BE2C (cell line): ENCODE data around the gene ESRRG.

ENCODE experiments used
- DNase-seq: peaks from one replicate; pipeline ENCODE4 v3.0.0-alpha.2; 2020
- H3K27me3 ChIP-seq: fragments of 250-450 bp; sonication (Bioruptor Pico); 2 replicates; pipeline ENCODE4 v1.5.1; 2020; ENCODE audit warnings: mild to moderate bottlenecking
- H3K36me3 ChIP-seq: fragments of 250-450 bp; sonication (Bioruptor Pico); 2 replicates; pipeline ENCODE4 v1.5.1; 2020; ENCODE audit warnings: mild to moderate bottlenecking
- H3K4me1 ChIP-seq: fragments of 250-450 bp; sonication (Bioruptor Pico); 2 replicates; pipeline ENCODE4 v1.5.1; 2020
- H3K4me3 ChIP-seq: 2 replicates; pipeline ENCODE4 v1.5.1; 2011; ENCODE audit warnings: low read depth, low read length
- H3K9me3 ChIP-seq: fragments of 250-450 bp; sonication (Bioruptor Pico); 2 replicates; pipeline ENCODE4 v1.5.1; 2020
- CTCF ChIP-seq: IDR thresholded peaks from 2 replicates; pipeline ENCODE4 v1.5.1; 2012; ENCODE audit warnings: mild to moderate bottlenecking, low read depth, low read length

Gene ESRRG

GRCh38 chr1:216521477-216521876 lies 201.8 kb downstream of the ESRRG start:
- TF ChIP-seq CTCF = no peak
- Histone ChIP-seq H3K27me3 (no peaks in the 10 kb centered on the region), H3K9me3 (no peaks in the 10 kb centered on the region), H3K36me3 (peaks cover 20% of the 10 kb centered on the region), H3K4me3 (peak overlapping the region; percentile 33), H3K4me1 (peaks cover 62% of the 10 kb centered on the region)
- DNase-seq = peak; percentile 33

- H3K27me3 ChIP-seq = no peaks in the 10 kb centered on the region
- no peaks in the 10 kb centered on the region for H3K9me3 ChIP-seq
- peak; percentile 69 for DNase-seq
- H3K36me3 ChIP-seq = peaks cover 20% of the 10 kb centered on the region
- peaks cover 44% of the 10 kb centered on the region for H3K4me1 ChIP-seq
- TF ChIP-seq CTCF = peak; percentile 31
- peak overlapping the region; percentile 49 for H3K4me3 ChIP-seq
Observed at GRCh38 chr1:216518844-216519627, 204.2 kb downstream of the ESRRG start.

GRCh38 chr1:216502528-216503162 lies 220.6 kb downstream of the ESRRG start:
- TF ChIP-seq CTCF = no peak
- Histone ChIP-seq H3K4me3 (peak overlapping the region; percentile 31), H3K36me3 (peaks cover 29% of the 10 kb centered on the region), H3K9me3 (0 out of 2 replicates have a peak, but pooled peaks cover 3% of the 10 kb centered on the region), H3K4me1 (peaks cover 52% of the 10 kb centered on the region), H3K27me3 (no peaks in the 10 kb centered on the region)
- peak; percentile 75 for DNase-seq

GRCh38 chr1:216500273-216500967 lies 222.8 kb downstream of the ESRRG start:
- Histone ChIP-seq H3K36me3 (peaks cover 7% of the 10 kb centered on the region), H3K4me1 (peaks cover 44% of the 10 kb centered on the region), H3K9me3 (no peaks in the 10 kb centered on the region), H3K4me3 (no peak overlapping the region), H3K27me3 (no peaks in the 10 kb centered on the region)
- no peak for TF ChIP-seq CTCF
- DNase-seq = no peak

- DNase-seq = no peak
- no peak for TF ChIP-seq CTCF
- Histone ChIP-seq H3K4me3 (no peak overlapping the region), H3K4me1 (peaks cover 44% of the 10 kb centered on the region), H3K27me3 (no peaks in the 10 kb centered on the region), H3K9me3 (no peaks in the 10 kb centered on the region; the same call in 1 of the 2 replicates), H3K36me3 (peaks cover 2% of the 10 kb centered on the region; the same call in 1 of the 2 replicates)
Observed at GRCh38 chr1:216499581-216500272, 223.5 kb downstream of the ESRRG start.
